Measurements from ENCODE around the gene RWDD3.

GRCh38 chr1:95233737-95234500, at the start of gene RWDD3:
- TF ChIP-seq EZH2 (IDR thresholded peaks at IDR 0.05; ENCODE audit: borderline replicate concordance, low read depth, low read length, severe bottlenecking) = no peak
- peak; percentile 69 to 80 for TF ChIP-seq CTCF (IDR thresholded peaks at IDR 0.05; ENCODE audit: extremely low read depth in 1 of 2, insufficient read depth in 1 of 2, low read depth in 1 of 2, low read length in 2 of 2)
- TF ChIP-seq POLR2A (IDR thresholded peaks at IDR 0.05; ENCODE audit: low read depth, low read length) = peak; percentile 87
- TF ChIP-seq POLR2AphosphoS5 (IDR thresholded peaks at IDR 0.05; ENCODE audit: insufficient read depth, low read depth, low read length) = peak; percentile 84
- TF ChIP-seq FOS (IDR thresholded peaks at IDR 0.05; ENCODE audit: borderline replicate concordance, insufficient read depth, low read length) = no peak
- TF ChIP-seq JUN (IDR thresholded peaks at IDR 0.05; ENCODE audit: borderline replicate concordance, insufficient read depth, insufficient read length, low read depth) = no peak
- TF ChIP-seq GATA2 (IDR thresholded peaks at IDR 0.05; ENCODE audit: insufficient read depth, insufficient read length, low read depth, low read length) = no peak
- no peak for TF ChIP-seq MAX (IDR thresholded peaks at IDR 0.05; ENCODE audit: insufficient read depth, insufficient read length)
- no peak for TF ChIP-seq MYC (IDR thresholded peaks at IDR 0.05; ENCODE audit: low read depth, low read length)
